Renal cortical epithelial cell (primary cell): Measurements from ENCODE around the gene CBX7. TPM values are rescaled to one million over a fixed set of nuclear protein-coding genes. Genes with fewer than 3 reads are reported as not detected.

Experiments
- DNase-seq: peaks from one replicate; pipeline ENCODE4 v3.0.0-alpha.2; 2011; ENCODE audit warnings: low read depth
- total RNA-seq: library from RNA; depleted of rRNA; stranded (reverse); fragments of >200 nt; gene quantifications from 2 replicates; pipeline ENCODE4 v1.2.3, GENCODE V29; 2014

Gene CBX7
- total RNA-seq, 1 donor from 2014 or later: 5.7 TPM

DNA sequence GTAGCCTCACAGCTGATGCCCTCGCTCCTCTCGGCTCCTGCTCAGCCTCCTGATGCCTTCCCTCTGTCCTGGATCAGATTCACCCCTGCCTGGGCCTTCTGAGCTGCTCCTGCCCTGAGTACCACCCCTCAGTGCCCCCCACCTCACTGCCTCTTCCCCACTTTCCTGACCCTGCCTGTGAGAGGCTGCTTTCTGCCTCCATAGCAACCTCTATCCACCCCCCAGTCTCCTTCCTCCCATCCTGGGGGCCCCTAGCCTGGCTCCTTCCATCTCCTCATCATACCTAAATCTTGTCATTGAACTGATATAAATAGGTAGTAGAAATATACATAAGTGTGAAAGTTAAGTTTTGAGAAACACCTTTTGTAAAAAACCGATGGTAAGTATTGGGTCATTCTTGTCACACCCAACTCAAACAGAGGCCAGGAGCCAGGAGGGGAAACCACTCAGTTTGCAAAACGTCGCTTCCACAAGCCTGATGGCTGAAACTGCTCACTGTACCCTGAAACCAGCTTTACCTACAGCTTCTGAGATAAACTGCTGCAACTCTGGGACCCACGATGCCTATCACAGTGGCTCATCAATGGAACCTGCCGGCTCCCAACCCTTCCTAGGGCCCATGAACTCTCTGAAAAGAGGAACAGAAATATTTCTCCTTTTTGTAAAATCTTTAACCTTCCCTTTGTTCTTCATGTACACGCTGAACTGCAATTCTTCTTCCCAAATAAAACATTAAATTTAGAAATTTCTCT is 60.2 kb downstream of the CBX7 start:
- DNase-seq: no peak

DNA sequence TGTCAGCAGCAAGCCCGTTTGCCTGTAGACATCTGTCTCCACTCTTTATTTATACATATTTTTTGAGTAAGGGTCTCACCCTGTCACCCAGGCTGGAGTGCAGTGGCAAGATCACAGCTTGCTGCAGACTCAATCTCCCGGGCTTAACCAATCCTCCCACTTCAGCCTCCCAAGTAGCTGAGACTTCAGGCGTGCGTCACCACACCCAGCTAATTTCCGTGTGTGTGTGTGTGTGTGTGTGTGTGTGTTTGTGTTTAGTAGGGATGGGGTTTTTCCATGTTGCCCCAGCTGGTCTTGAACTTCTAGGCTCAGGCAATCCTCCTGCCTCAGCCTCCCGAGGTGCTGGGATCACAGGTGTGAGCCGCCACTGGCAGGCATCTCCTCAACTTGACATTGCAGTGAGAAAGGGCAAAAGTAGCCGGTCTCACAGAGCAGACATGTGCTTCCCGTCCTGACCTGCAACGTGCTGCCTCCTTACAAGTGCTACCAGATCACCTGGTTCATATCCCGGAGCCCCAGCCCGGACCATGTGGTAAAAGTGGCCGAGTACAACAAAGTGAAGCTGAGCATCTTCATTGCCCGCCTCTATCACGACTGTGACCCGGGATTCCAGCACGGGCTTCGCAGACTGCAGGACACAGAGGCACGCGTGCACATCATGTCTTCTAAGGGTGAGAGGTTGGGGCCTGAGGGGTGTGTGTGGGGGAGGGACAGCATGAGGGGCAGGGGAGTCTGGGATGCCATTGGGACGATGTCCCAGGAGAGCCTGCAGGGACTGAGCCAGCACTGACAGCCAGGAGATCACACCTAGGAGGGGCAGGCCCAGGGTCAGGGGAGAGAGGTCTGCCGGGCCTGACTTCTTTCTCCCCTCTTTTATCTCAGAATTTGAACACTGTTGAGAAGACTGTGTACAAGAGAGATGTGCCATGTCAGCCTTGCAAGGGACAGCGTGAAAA is 61.1 kb downstream of the CBX7 start:
- DNase-seq: no peak

DNA sequence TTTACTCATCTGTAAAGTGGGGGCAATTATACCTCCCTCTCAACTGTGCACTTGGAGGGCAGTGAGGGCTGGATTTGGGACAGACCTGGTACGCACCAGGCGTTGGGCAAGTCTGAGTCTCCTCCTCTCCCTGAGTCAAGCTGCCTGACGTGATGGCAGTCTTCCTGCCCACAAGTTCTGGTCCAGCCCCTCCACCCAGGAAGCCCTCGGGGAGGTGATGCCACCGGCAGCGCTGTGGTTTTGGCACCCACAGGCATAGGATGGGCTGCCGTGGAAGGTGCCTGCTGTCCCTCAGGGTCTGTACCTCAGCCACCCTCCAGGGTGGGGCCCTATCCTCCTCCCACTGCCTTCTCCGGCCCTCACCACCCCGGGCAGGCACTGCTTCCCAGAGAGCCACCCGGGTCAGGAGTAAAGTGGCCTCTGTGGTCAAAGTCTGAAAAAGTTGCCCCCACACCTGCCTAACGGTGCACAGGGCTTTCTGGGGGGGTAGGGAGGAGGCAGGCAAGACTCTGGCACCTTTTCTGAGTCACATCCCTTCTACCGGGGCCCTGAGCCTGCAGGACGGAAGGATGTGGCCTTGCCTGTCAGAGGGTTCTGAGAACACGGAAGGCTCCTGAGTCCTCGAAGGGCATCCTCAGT is 61.9 kb downstream of the CBX7 start:
- DNase-seq: no peak

DNA sequence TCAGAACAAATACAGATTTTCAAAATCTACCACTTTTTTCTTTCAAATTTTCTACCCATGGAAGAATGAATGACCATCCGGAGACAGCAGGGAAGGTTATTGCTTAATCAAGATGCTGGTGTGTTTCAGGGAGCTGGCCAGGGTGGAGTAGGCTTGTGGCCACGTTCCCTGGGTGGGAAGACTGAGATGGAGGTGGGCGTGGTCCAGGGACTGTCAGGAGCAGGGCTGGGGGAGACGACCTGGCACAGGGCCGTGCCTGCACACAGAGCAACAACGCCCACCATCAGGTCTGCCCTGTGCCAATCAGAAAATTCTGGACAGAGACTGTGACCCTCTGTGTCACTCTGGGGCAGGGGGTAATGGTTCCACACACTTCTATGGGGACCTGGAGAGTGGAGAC is 62.6 kb downstream of the CBX7 start:
- no peak for DNase-seq

DNA sequence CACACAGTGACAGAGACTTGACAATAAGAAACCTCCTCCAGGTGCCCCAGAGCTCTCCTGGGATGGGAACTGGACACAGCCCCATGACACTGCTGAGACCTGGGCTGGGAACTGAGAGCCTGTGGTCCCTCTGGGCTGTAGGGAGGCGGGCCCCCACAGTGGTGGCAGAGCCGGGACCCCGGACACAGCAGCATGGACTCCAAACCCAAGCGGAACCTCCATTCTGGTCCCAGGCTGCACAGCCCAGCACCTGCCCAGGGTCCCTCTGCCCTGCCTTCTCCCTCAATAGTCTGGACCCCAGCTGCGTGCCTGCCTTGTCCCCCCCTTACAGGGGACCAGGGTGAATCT is 63.8 kb downstream of the CBX7 start:
- DNase-seq: no peak

DNA sequence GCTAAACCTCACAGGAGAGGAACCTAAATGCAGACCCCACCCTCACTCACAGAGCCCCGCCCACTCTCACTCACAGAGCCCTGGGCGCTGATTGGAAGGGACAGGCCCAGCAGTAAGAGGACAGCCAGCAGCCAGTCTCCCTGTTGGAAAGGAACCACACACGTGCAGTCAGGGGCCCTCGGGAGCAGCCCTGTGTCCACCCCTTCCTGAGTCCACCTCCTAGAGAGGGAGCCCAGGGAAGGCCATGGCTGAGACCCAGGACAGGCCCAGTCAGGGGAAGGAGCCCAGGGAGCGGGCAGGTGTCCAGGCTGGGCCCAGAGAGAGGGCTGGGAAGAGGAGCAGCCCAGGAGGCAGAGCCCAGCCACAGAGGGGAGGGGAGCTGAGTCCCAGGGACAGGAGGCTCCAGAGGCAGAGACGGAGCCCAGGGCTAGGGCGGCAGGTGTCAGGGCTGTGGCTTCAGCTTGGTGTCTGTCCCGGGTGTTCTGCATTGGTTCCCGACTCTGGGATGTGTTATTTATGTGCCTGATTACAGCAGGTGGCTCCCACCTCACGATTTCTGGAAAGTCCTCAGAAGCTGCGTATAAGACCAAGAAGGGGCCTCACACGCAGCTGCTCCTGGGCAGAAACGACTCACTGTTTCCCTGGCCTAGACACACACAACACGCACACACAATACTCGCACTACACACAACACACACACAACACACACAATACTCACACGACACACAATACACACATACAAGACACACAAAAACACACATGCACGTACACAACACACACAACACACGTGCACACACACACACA is 64.4 kb downstream of the CBX7 start:
- DNase-seq: no peak

DNA sequence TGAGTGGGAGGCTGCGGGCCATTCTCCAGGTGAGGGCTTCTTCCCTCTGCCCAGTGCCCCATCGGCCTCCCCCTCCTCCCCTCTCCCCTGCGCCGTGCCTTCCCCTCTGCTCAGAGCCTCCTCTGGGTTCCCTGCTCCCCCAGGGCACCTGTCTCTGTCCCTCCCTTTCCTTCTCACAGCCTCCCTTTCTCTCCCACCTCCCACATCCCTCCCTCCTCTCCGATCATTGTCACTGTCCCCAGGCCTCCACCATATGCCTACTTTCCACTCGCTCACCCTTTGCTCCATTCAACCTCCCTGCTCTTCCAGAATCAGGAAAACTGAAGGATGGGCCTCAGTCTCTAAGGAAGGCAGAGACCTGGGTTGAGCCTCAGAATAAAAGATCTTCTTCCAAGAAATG is 65.4 kb downstream of the CBX7 start:
- DNase-seq: no peak

DNA sequence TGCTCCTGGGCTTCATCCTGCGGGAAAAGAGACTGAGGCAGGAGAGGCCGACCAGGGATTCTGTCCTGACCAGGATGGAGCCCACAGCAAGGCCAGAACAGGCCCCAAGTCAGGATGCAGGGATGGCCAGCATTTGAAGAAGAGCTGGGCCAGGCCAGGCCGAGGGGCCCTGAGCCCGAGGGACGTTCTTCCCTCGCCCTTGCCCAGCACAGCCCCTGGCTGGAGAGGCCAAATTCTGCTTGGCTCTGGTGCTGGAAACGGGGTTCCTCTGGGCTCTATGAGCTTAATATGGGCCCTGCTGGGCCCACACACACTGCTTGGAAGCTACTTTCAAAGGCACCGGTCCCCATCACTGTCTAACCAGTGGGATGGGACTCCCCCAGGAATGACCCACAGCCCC is 67.8 kb downstream of the CBX7 start:
- DNase-seq: no peak

DNA sequence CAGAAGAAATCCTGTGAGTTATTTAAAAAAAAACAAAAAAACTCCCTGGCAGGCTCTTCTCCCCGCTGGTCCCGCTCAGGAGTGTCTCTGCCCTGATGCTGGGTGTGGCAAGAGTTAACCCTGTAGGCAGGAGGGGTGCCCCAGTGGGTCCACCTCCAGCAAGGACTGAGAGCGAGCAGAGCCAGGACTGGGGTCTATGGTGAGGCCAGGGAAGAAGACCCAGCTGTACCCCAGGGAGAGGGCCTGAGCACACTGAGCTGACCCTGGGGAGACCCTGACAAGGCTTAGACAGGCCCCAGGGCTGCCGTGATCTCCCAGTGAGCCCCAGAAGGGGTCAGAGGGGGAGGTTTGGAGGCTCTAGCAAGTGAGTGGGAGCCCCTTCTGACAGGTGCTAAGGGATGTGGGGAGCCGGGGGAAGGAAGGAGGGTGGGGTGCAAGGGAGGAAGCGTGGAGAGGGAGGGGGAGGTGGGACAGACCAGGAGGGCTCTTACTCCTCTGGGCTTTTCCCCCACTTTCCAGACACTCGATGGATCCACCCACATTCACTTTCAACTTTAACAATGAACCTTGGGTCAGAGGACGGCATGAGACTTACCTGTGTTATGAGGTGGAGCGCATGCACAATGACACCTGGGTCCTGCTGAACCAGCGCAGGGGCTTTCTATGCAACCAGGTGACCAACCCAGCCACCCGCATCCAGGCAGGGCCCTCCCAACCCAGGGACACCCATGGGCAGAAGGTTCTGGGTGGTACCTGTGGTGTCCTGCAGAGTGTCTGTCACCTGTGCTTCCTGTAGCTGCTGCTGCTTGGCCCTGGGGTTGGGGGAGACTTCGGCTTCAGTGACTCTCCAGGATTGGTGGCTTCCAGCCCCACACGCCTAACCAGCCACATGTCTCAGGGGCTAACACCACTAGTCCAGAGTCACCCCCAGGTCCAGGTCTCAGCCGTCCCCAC is 69.0 kb downstream of the CBX7 start:
- no peak for DNase-seq

DNA sequence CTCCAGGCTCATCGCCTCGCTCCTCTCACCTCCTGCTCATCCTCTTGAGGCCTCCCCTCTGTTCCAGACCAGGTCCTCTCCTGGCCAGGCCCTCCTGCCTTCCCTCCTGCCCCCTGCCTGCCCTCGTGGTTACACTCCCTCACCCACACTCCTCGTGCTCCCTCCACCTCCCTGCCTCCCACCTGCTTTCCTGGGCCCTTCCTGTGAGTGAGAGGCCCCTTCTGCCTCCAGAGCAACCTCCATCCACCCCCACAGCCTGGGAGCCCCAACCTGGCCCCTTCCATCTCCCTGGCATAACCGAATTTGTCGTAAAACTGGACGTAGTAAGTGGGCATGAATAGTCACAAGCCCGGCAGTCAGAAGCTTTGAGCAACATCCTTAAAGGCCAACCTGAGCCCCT is 70.9 kb downstream of the CBX7 start:
- no peak for DNase-seq

DNA sequence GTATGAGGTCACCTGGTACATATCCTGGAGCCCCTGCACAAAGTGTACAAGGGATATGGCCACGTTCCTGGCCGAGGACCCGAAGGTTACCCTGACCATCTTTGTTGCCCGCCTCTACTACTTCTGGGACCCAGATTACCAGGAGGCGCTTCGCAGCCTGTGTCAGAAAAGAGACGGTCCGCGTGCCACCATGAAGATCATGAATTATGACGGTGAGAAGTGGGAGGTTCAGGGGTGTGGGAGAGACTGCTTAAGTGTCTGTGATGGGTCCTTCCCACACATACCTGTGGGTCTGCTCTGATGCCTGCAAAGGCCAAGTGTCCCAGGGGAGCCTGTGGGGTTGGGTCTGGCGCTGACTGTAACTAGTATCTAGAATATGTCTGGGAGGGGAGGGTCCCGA is 71.5 kb downstream of the CBX7 start:
- no peak for DNase-seq

Other genes with a start within 250 kb of the CBX7 start
- 2.1 TPM in 1 of 2 replicates, not detected in the other for gene APOBEC3A, start 195.1 kb downstream of the CBX7 start, total RNA-seq
- 0.15 and 4.0 TPM in 2 replicates for gene APOBEC3B, start 170.3 kb downstream of the CBX7 start, total RNA-seq
- gene APOBEC3C, start 138.4 kb downstream of the CBX7 start, total RNA-seq: 8.0 TPM in 2 replicates
- 0.17 and 0.55 TPM in 2 replicates for gene APOBEC3D, start 131.6 kb downstream of the CBX7 start, total RNA-seq
- gene APOBEC3F, start 111.8 kb downstream of the CBX7 start, total RNA-seq: 4.2 and 4.7 TPM in 2 replicates
- gene APOBEC3G, start 75.4 kb downstream of the CBX7 start, total RNA-seq: 4.0 and 9.7 TPM in 2 replicates
- gene APOBEC3H, start 55.4 kb downstream of the CBX7 start, total RNA-seq: 0.65 and 0.87 TPM in 2 replicates
- gene PDGFB, start 92.3 kb upstream of the CBX7 start, total RNA-seq: 63.6 and 66.9 TPM in 2 replicates
- gene RPL3, start 166.9 kb upstream of the CBX7 start, total RNA-seq: 1,714 and 3,145 TPM in 2 replicates
- 11.9 TPM in 1 of 2 replicates, not detected in the other for gene SYNGR1, start 197.3 kb upstream of the CBX7 start, total RNA-seq
- gene TAB1, start 247.1 kb upstream of the CBX7 start, total RNA-seq: 7.5 and 18.7 TPM in 2 replicates